GM23338 (cell line): ENCODE measurements around the gene MYO16. TPM values are rescaled to one million over a fixed set of nuclear protein-coding genes. Genes with fewer than 3 reads are reported as not detected.

Experiments
- ATAC-seq: fragments of 200-7000 bp; cut with Tn5 transposase; 3 replicates; pipeline ENCODE4 v1.9.1; 2020
- DNase-seq: peaks from one replicate; pipeline ENCODE4 v3.0.0-alpha.2; 2015; ENCODE audit warnings: low spot score
- H2AFZ ChIP-seq: fragments of 200-600 bp; sonication (generic); 2 replicates; pipeline ENCODE4 v1.8.0; 2016; ENCODE audit warnings: antibody characterized with exemption, mild to moderate bottlenecking, moderate library complexity
- H3F3A ChIP-seq: fragments of 200-600 bp; sonication (generic); replicated peaks from 2 replicates; pipeline ENCODE4 v1.8.0; 2017; ENCODE audit warnings: antibody characterized with exemption, mixed run types, low read depth
- H3K27ac ChIP-seq: fragments of 200-600 bp; sonication (generic); 2 replicates; pipeline ENCODE4 v1.6.1; 2016; ENCODE audit warnings: low read depth
- H3K27me3 ChIP-seq: fragments of 200-600 bp; sonication (generic); 2 replicates; pipeline ENCODE4 v1.8.0; 2016; ENCODE audit warnings: mild to moderate bottlenecking, mixed run types, moderate library complexity; ENCODE audit not compliant: insufficient read depth
- H3K36me3 ChIP-seq: fragments of 200-600 bp; sonication (generic); 2 replicates; pipeline ENCODE4 v1.8.0; 2016; ENCODE audit warnings: mild to moderate bottlenecking; ENCODE audit not compliant: insufficient read depth
- H3K4me1 ChIP-seq: fragments of 200-600 bp; sonication (generic); 2 replicates; pipeline ENCODE4 v1.8.0; 2016; ENCODE audit warnings: mild to moderate bottlenecking, moderate library complexity; ENCODE audit not compliant: insufficient read depth
- H3K4me2 ChIP-seq: fragments of 200-600 bp; sonication (generic); 2 replicates; pipeline ENCODE4 v1.7.1; 2017; ENCODE audit warnings: mixed run types
- H3K4me3 ChIP-seq: fragments of 200-600 bp; sonication (generic); 2 replicates; pipeline ENCODE4 v1.6.1; 2016; ENCODE audit warnings: mixed run types
- H3K79me2 ChIP-seq: fragments of 200-600 bp; sonication (generic); replicated peaks from 2 replicates; pipeline ENCODE4 v1.8.0; 2017; ENCODE audit warnings: mild to moderate bottlenecking; ENCODE audit not compliant: insufficient read depth
- H3K9me2 ChIP-seq: fragments of 200-600 bp; sonication (generic); 2 replicates; pipeline ENCODE4 v1.8.0; 2017; ENCODE audit not compliant: insufficient read depth
- H4K20me1 ChIP-seq: fragments of 200-600 bp; sonication (generic); replicated peaks from 2 replicates; pipeline ENCODE4 v1.8.0; 2017; ENCODE audit warnings: mild to moderate bottlenecking; ENCODE audit not compliant: insufficient read depth
- H3K27ac Mint-ChIP-seq: 2 replicates; pipeline ENCODE4 v1.8.0; 2020; ENCODE audit warnings: inconsistent platforms, mild to moderate bottlenecking, moderate library complexity, mixed read lengths
- H3K27me3 Mint-ChIP-seq: 3 replicates; pipeline ENCODE4 v1.8.0; 2022; ENCODE audit warnings: low read depth, mild to moderate bottlenecking, moderate library complexity, mixed read lengths, inconsistent platforms; ENCODE audit not compliant: insufficient read depth, poor library complexity
- H3K36me3 Mint-ChIP-seq: 3 replicates; pipeline ENCODE4 v1.8.0; 2021; ENCODE audit warnings: low read depth, mild to moderate bottlenecking, inconsistent platforms, moderate library complexity, mixed read lengths
- H3K4me1 Mint-ChIP-seq: 3 replicates; pipeline ENCODE4 v1.8.0; 2020; ENCODE audit warnings: mild to moderate bottlenecking, inconsistent platforms, mixed read lengths
- H3K4me3 Mint-ChIP-seq: 3 replicates; pipeline ENCODE4 v1.8.0; 2021; ENCODE audit warnings: moderate library complexity, mild to moderate bottlenecking, inconsistent platforms, mixed read lengths
- H3K9me3 Mint-ChIP-seq: 3 replicates; pipeline ENCODE4 v1.8.0; 2020; ENCODE audit warnings: moderate library complexity, mild to moderate bottlenecking, inconsistent platforms, mixed read lengths
- CREB1 ChIP-seq: fragments of 250-450 bp; sonication (Bioruptor Pico); IDR thresholded peaks from 2 replicates; pipeline ENCODE4 v1.5.0; 2020; ENCODE audit warnings: low read depth, mild to moderate bottlenecking, moderate library complexity
- CTCF ChIP-seq, 2 experiments: fragments of 200-600 bp in 1 of 2; sonication (generic) in 1 of 2; conservative IDR thresholded peaks; 2 replicates each; pipeline versions ENCODE4 v1.5.1 to v1.6.1; 2016 to 2017; ENCODE audit warnings: antibody characterized with exemption in 2 of 2, low read depth in 2 of 2, mild to moderate bottlenecking in 2 of 2, moderate library complexity in 1 of 2
- ETS1 ChIP-seq: IDR thresholded peaks from 2 replicates; pipeline ENCODE4 v1.6.1; 2016; ENCODE audit warnings: antibody characterized with exemption
- EZH2 ChIP-seq: fragments of 200-600 bp; sonication (generic); IDR thresholded peaks from one replicate; pipeline ENCODE4 v1.8.0; 2017; ENCODE audit warnings: antibody characterized with exemption, mild to moderate bottlenecking, low read depth; ENCODE audit not compliant: unreplicated experiment
- EZH2phosphoT487 ChIP-seq: fragments of 200-600 bp; sonication (generic); IDR thresholded peaks from one replicate; pipeline ENCODE4 v1.8.1; 2018; ENCODE audit warnings: antibody characterized with exemption; ENCODE audit not compliant: unreplicated experiment
- JUNB ChIP-seq: IDR thresholded peaks from one replicate; pipeline ENCODE4 v1.6.1; 2016; ENCODE audit warnings: antibody characterized with exemption; ENCODE audit not compliant: unreplicated experiment
- NANOG ChIP-seq: IDR thresholded peaks from 2 replicates; pipeline ENCODE4 v1.6.1; 2016; ENCODE audit warnings: antibody characterized with exemption, borderline replicate concordance
- POLR2AphosphoS5 ChIP-seq: IDR thresholded peaks from 2 replicates; pipeline ENCODE4 v1.6.1; 2016; ENCODE audit warnings: antibody characterized with exemption, low read depth
- REST ChIP-seq: IDR thresholded peaks from one replicate; pipeline ENCODE4 v1.6.1; 2018; ENCODE audit warnings: antibody characterized with exemption; ENCODE audit not compliant: unreplicated experiment
- STAT1 ChIP-seq: IDR thresholded peaks from one replicate; pipeline ENCODE4 v1.6.1; 2016; ENCODE audit warnings: antibody characterized with exemption; ENCODE audit not compliant: unreplicated experiment
- ZNF114 ChIP-seq: fragments of 250-450 bp; sonication (Bioruptor Pico); IDR thresholded peaks from 2 replicates; pipeline ENCODE4 v1.5.0; 2020; ENCODE audit warnings: mild to moderate bottlenecking, moderate library complexity
- ZNF331 ChIP-seq: fragments of 250-450 bp; sonication (Bioruptor Pico); IDR thresholded peaks from 2 replicates; pipeline ENCODE4 v1.5.0; 2020; ENCODE audit warnings: low read depth, mild to moderate bottlenecking, moderate library complexity
- ZNF462 ChIP-seq: fragments of 250-450 bp; sonication (Bioruptor Pico); IDR thresholded peaks from 2 replicates; pipeline ENCODE4 v1.5.0; 2020; ENCODE audit warnings: mild to moderate bottlenecking, moderate library complexity
- polyA plus RNA-seq: library from polyadenylated mRNA; unstranded; fragments of >200 nt; fragmentation: Nextera tagmentation; extraction: Ambion mirVana; gene quantifications from 2 replicates; pipeline ENCODE4 v1.2.1, GENCODE V29; 2016
- total RNA-seq: library from RNA; depleted of rRNA; stranded (reverse); fragments of >200 nt; shearing (Covaris generic); gene quantifications from 2 replicates; pipeline ENCODE4 v1.2.3, GENCODE V29; 2014

Gene MYO16
- total and polyA plus RNA-seq, 2 experiments from 2014 or later, result 0.10 to 0.13 TPM

GRCh38 chr13:109207622-109208021, 578.2 kb downstream of the MYO16 start:
- Histone ChIP-seq H2AFZ (no peak overlapping the region), H3K27ac (no peak overlapping the region), H3K9me2 (peaks cover 1% of the 10 kb centered on the region; the same call in 1 of the 2 replicates), H3K36me3 (no peaks in the 10 kb centered on the region), H3K4me3 (no peak overlapping the region), H3K4me1 (no peaks in the 10 kb centered on the region), H3F3A (no peaks in the 10 kb centered on the region), H4K20me1 (no peaks in the 10 kb centered on the region), H3K79me2 (no peaks in the 10 kb centered on the region), H3K27me3 (no peaks in the 10 kb centered on the region), H3K4me2 (no peak overlapping the region)
- Mint-ChIP-seq H3K36me3 (no peaks in the 10 kb centered on the region), H3K27ac (no peak overlapping the region), H3K4me3 (no peak overlapping the region), H3K27me3 (no peaks in the 10 kb centered on the region), H3K9me3 (no peaks in the 10 kb centered on the region), H3K4me1 (peaks cover 8% of the 10 kb centered on the region)
- ATAC-seq, result peak; percentile 26; the same call in 2 of the 3 replicates
- TF ChIP-seq CTCF (conservative IDR thresholded peaks at IDR 0.05; ENCODE audit: low read depth in 2 of 2) (no peak), ZNF331 (no peak), ETS1 (no peak), JUNB (no peak), STAT1 (no peak), EZH2phosphoT487 (no peak), NANOG (no peak), ZNF462 (CRISPR knock-in tag) (no peak), POLR2AphosphoS5 (no peak), ZNF114 (CRISPR knock-in tag) (no peak), EZH2 (no peak), CREB1 (no peak), REST (no peak)
- DNase-seq, result no peak
